ENCODE data around the gene ZDHHC5.

GRCh38 chr11:57626895-57627294 is 41.0 kb upstream of the ZDHHC5 start:
- TF ChIP-seq POLR2A (IDR thresholded peaks at IDR 0.05; ENCODE audit: low read length), result no peak
- no peak for TF ChIP-seq CHD2 (IDR thresholded peaks at IDR 0.05; ENCODE audit: low read length, partially characterized antibody)
- TF ChIP-seq REST (IDR thresholded peaks at IDR 0.05), result no peak
- TF ChIP-seq RCOR1 (IDR thresholded peaks at IDR 0.05; ENCODE audit: low read depth, low read length), result no peak
- TF ChIP-seq MAX (IDR thresholded peaks at IDR 0.05), result no peak
